Measurements from ENCODE around the gene TRPV3.
"Not testable (repeated sequence)": the region's sequence is repeated elsewhere in the genome, so short reads cannot be mapped to it uniquely, and the experiment has no call there.

The TRPV3 gene

DNA sequence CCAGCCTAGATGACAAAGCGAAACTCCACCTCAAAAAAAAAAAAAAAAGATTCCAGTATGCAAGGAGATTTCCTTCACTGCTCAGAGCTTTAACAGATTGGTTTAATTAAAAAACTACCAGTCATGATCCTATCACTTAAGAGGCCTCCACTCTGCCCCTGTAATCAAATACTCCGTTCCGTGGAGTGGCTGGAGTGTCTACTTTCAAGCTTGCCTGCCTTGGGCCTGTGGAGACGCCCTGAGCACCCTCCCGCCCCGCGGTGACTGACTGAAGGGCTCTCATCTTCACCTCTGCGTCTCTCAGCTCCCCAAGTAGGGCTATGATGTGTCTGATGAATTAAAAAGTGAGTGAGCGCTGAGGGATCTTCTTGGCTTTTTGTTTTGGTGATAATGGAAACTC, 25.3 kb upstream of the TRPV3 start:
- Histone ChIP-seq H3K36me3 (ENCODE audit: insufficient read depth, low read length) (0 out of 2 replicates have a peak, but pooled peaks cover 12% of the 10 kb centered on the region), H4K20me1 (ENCODE audit: insufficient read depth, low read length) (no peaks in the 10 kb centered on the region), H3K79me2 (ENCODE audit: insufficient read depth, low read length) (no peaks in the 10 kb centered on the region), H3K27ac (ENCODE audit: low read length) (no peak overlapping the region), H3K9me3 (ENCODE audit: insufficient read depth, low read length, severe bottlenecking) (no peaks in the 10 kb centered on the region), H2AFZ (ENCODE audit: low read depth, low read length) (no peak overlapping the region), H3K9ac (ENCODE audit: low read depth, low read length) (no peak overlapping the region), H3K4me1 (ENCODE audit: insufficient read depth, low read length) (no peaks in the 10 kb centered on the region), H3K4me3 (ENCODE audit: low read depth in 1 of 2, low read length in 2 of 2) (no peak overlapping the region), H3K27me3 (ENCODE audit: insufficient read depth, low read length, poor library complexity) (no peaks in the 10 kb centered on the region), H3K4me2 (ENCODE audit: insufficient read depth, low read length) (no peak overlapping the region)
- TF ChIP-seq, protein P1, sequence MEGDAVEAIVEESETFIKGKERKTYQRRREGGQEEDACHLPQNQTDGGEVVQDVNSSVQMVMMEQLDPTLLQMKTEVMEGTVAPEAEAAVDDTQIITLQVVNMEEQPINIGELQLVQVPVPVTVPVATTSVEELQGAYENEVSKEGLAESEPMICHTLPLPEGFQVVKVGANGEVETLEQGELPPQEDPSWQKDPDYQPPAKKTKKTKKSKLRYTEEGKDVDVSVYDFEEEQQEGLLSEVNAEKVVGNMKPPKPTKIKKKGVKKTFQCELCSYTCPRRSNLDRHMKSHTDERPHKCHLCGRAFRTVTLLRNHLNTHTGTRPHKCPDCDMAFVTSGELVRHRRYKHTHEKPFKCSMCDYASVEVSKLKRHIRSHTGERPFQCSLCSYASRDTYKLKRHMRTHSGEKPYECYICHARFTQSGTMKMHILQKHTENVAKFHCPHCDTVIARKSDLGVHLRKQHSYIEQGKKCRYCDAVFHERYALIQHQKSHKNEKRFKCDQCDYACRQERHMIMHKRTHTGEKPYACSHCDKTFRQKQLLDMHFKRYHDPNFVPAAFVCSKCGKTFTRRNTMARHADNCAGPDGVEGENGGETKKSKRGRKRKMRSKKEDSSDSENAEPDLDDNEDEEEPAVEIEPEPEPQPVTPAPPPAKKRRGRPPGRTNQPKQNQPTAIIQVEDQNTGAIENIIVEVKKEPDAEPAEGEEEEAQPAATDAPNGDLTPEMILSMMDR (IDR thresholded peaks at IDR 0.05; ENCODE audit: borderline replicate concordance, extremely low read depth, low read length, poor library complexity, severe bottlenecking) = no peak
- TF ChIP-seq EZH2 (IDR thresholded peaks at IDR 0.05; ENCODE audit: borderline replicate concordance, low read depth, low read length, severe bottlenecking) = no peak
- no peak for DNase-seq
- ATAC-seq (ENCODE audit: insufficient read depth, low read depth) = no peak

DNA sequence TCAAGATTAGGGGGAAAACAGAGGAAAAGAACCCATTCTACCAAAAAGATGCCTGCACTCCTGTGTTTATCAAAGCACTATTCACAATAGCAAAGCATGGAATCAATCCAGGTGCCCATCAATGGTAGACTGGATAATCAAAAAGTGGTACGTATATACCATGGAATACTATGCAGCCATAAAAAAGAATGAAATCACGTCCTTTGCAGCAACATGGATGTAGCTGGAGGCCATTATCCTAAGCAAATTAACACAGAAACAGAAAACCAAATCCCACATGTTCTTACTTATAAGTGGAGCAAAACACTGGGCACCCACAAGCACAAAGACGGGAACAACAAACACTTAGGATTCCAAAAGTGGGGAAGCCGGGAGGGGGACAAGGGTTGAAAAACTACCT, 21.1 kb upstream of the TRPV3 start:
- not testable (repeated sequence) for H3K27me3 ChIP-seq (ENCODE audit: insufficient read depth, low read length, poor library complexity); H3K9me3 ChIP-seq (ENCODE audit: insufficient read depth, low read length, severe bottlenecking); H3K36me3 ChIP-seq (ENCODE audit: insufficient read depth, low read length); H3K4me3 ChIP-seq (ENCODE audit: low read depth in 1 of 2, low read length in 2 of 2); H4K20me1 ChIP-seq (ENCODE audit: insufficient read depth, low read length); H3K79me2 ChIP-seq (ENCODE audit: insufficient read depth, low read length); H2AFZ ChIP-seq (ENCODE audit: low read depth, low read length); DNase-seq; H3K9ac ChIP-seq (ENCODE audit: low read depth, low read length); H3K4me1 ChIP-seq (ENCODE audit: insufficient read depth, low read length); ATAC-seq (ENCODE audit: insufficient read depth, low read depth); H3K4me2 ChIP-seq (ENCODE audit: insufficient read depth, low read length); H3K27ac ChIP-seq (ENCODE audit: low read length)

DNA sequence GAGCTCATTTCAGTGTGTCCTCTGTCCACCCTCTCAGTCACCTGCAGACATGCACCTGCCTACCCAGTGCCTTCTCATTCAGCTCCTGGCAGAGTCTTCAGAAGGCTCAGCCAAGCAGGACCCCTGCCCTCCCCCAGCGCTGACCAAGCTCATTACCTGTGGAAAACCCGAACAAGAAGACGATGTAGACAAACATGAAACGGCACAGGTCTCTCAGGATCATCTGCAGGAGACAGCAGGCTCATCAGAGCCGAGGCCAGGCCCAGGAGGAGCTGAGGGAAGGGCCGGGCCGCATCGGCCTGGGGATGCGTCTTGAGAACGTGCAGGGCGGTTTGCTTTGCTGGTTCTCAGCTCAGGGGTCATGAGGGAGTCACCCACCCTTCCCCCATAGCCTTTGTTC, 19.4 kb upstream of the TRPV3 start:
- TF ChIP-seq, protein P1 (IDR thresholded peaks at IDR 0.05; ENCODE audit: borderline replicate concordance, extremely low read depth, low read length, poor library complexity, severe bottlenecking) = no peak
- TF ChIP-seq EZH2 (IDR thresholded peaks at IDR 0.05; ENCODE audit: borderline replicate concordance, low read depth, low read length, severe bottlenecking) = no peak
- ATAC-seq (ENCODE audit: insufficient read depth, low read depth) (no peak), DNase-seq (no peak)
- Histone ChIP-seq H2AFZ (ENCODE audit: low read depth, low read length) (no peak overlapping the region), H3K4me3 (ENCODE audit: low read depth in 1 of 2, low read length in 2 of 2) (no peak overlapping the region), H3K9me3 (ENCODE audit: insufficient read depth, low read length, severe bottlenecking) (no peaks in the 10 kb centered on the region), H3K4me1 (ENCODE audit: insufficient read depth, low read length) (no peaks in the 10 kb centered on the region), H3K36me3 (ENCODE audit: insufficient read depth, low read length) (0 out of 2 replicates have a peak, but pooled peaks cover 6% of the 10 kb centered on the region), H3K27ac (ENCODE audit: low read length) (no peak overlapping the region), H3K27me3 (ENCODE audit: insufficient read depth, low read length, poor library complexity) (no peaks in the 10 kb centered on the region), H4K20me1 (ENCODE audit: insufficient read depth, low read length) (no peaks in the 10 kb centered on the region), H3K9ac (ENCODE audit: low read depth, low read length) (no peak overlapping the region), H3K79me2 (ENCODE audit: insufficient read depth, low read length) (no peaks in the 10 kb centered on the region), H3K4me2 (ENCODE audit: insufficient read depth, low read length) (no peak overlapping the region)

DNA sequence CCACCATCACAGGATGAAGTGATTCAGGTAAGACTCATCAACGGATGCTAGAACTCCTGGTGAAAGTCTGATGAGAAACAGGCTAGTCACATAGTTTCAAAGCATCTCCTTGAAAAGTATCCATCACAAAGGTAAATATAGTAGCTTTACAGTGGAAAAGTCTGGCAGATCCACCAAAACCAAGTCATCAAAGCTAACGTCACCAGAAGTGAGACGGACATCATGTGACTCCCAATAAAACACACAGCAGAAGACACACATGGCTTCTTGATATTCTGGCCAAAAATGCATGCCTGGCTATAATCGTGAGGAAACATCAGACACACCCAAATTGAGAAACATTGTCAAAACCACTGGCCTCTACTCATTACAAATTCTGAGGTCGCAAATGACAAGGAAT, 17.9 kb upstream of the TRPV3 start:
- H3K4me2 ChIP-seq (ENCODE audit: insufficient read depth, low read length) = no peak overlapping the region
- no peak for TF ChIP-seq EZH2 (IDR thresholded peaks at IDR 0.05; ENCODE audit: borderline replicate concordance, low read depth, low read length, severe bottlenecking)
- TF ChIP-seq, protein P1 (IDR thresholded peaks at IDR 0.05; ENCODE audit: borderline replicate concordance, extremely low read depth, low read length, poor library complexity, severe bottlenecking) = no peak
- 0 out of 2 replicates have a peak, but pooled peaks cover 6% of the 10 kb centered on the region for H3K36me3 ChIP-seq (ENCODE audit: insufficient read depth, low read length)
- no peak overlapping the region for H3K4me3 ChIP-seq (ENCODE audit: low read depth in 1 of 2, low read length in 2 of 2)
- no peaks in the 10 kb centered on the region for H3K4me1 ChIP-seq (ENCODE audit: insufficient read depth, low read length)
- H3K79me2 ChIP-seq (ENCODE audit: insufficient read depth, low read length) = no peaks in the 10 kb centered on the region
- H3K27me3 ChIP-seq (ENCODE audit: insufficient read depth, low read length, poor library complexity) = no peaks in the 10 kb centered on the region
- H3K9me3 ChIP-seq (ENCODE audit: insufficient read depth, low read length, severe bottlenecking) = no peaks in the 10 kb centered on the region
- no peak for DNase-seq
- ATAC-seq (ENCODE audit: insufficient read depth, low read depth) = no peak
- no peaks in the 10 kb centered on the region for H4K20me1 ChIP-seq (ENCODE audit: insufficient read depth, low read length)
- H3K9ac ChIP-seq (ENCODE audit: low read depth, low read length) = no peak overlapping the region
- H2AFZ ChIP-seq (ENCODE audit: low read depth, low read length) = no peak overlapping the region
- no peak overlapping the region for H3K27ac ChIP-seq (ENCODE audit: low read length)

Measured in DND-41 (cell line).